Endothelial cell of umbilical vein (primary cell): ENCODE measurements around the gene TMX1. TPM values are rescaled to one million over a fixed set of nuclear protein-coding genes. Genes with fewer than 3 reads are reported as not detected.

ENCODE experiments used
- BruUV-seq: library from RNA; stranded (reverse); fragments of 400-500 nt; replicated peaks from 2 replicates; lab custom pipeline; 2021; lab: Mats Ljungman, UMichigan
- CTCF ChIA-PET: fragments of 300-600, 350-600 bp; sonication (Branson Sonifier 250); formaldehyde crosslinking; loops from one replicate; lab custom pipeline; 2021; ENCODE audit warnings: antibody characterized with exemption, inconsistent platforms; lab: Charles Lee
- POLR2A ChIA-PET: fragments of 300-600, 350-600 bp; sonication (Branson Sonifier 250); formaldehyde crosslinking; loops from one replicate; lab custom pipeline; 2021; ENCODE audit warnings: antibody characterized with exemption, inconsistent platforms; lab: Charles Lee
- DNase-seq: peaks from one replicate; pipeline ENCODE4 v3.0.0-alpha.2; 2011; ENCODE audit warnings: low read depth, low spot score
- FAIRE-seq: peaks from 2 replicates; lab custom pipeline; 2011; peaks lifted over from hg19 to GRCh38; lab: Jason Lieb, UNC
- H2AFZ ChIP-seq: 2 replicates; pipeline ENCODE4 v1.6.0; 2012; ENCODE audit warnings: low read depth, low read length, control low read depth, inconsistent platforms
- H3K27ac ChIP-seq: 2 replicates; pipeline ENCODE4 v1.5.1; 2011; ENCODE audit warnings: low read depth, mild to moderate bottlenecking, control low read depth, low read length, moderate library complexity; ENCODE audit not compliant: insufficient read depth
- H3K27me3 ChIP-seq, 2 experiments: 2 replicates each; pipeline versions ENCODE4 v1.6.0 to v1.6.1; 2011; ENCODE audit warnings: low read length in 2 of 2, mixed read lengths in 1 of 2; ENCODE audit not compliant: control insufficient read depth in 2 of 2, insufficient read depth in 2 of 2
- H3K36me3 ChIP-seq, 2 experiments: 2 replicates in 1 of 2; 3 replicates in 1 of 2; pipeline ENCODE4 v1.5.1; 2011; ENCODE audit warnings: low read length in 2 of 2, mild to moderate bottlenecking in 1 of 2, moderate library complexity in 1 of 2; ENCODE audit not compliant: control insufficient read depth in 2 of 2, insufficient read depth in 2 of 2; ENCODE audit errors: extremely low read depth in 1 of 2
- H3K4me1 ChIP-seq: 3 replicates; pipeline ENCODE4 v1.5.1; 2011; ENCODE audit warnings: mild to moderate bottlenecking, low read length; ENCODE audit not compliant: control insufficient read depth, insufficient read depth; ENCODE audit errors: extremely low read depth
- H3K4me2 ChIP-seq: 2 replicates; pipeline ENCODE4 v1.6.1; 2011; ENCODE audit warnings: low read length, control low read depth, mixed read lengths; ENCODE audit not compliant: insufficient read depth
- H3K4me3 ChIP-seq, 3 experiments: fragments of 200-600 bp in 1 of 3; sonication (generic), shearing (Covaris generic) in 1 of 3; replicated peaks in 1 of 3; 2 replicates each; pipeline ENCODE4 v1.5.1; 2011 to 2016; ENCODE audit warnings: control low read depth in 3 of 3, low read length in 3 of 3, mild to moderate bottlenecking in 2 of 3, inconsistent platforms in 1 of 3, low read depth in 1 of 3, moderate library complexity in 1 of 3; ENCODE audit not compliant: insufficient read depth in 1 of 3
- H3K79me2 ChIP-seq: 2 replicates; pipeline ENCODE4 v1.6.0; 2012; ENCODE audit warnings: low read length, inconsistent platforms; ENCODE audit not compliant: control insufficient read depth, insufficient read depth
- H3K9ac ChIP-seq: replicated peaks from 2 replicates; pipeline ENCODE3; 2011; ENCODE audit warnings: low read length, control low read depth; ENCODE audit not compliant: insufficient read depth; ENCODE audit errors: extremely low read depth
- H3K9me1 ChIP-seq: replicated peaks from 3 replicates; pipeline ENCODE4 v1.6.0; 2011; ENCODE audit warnings: mild to moderate bottlenecking, low read length; ENCODE audit not compliant: control insufficient read depth, insufficient read depth; ENCODE audit errors: extremely low read depth
- H3K9me3 ChIP-seq: replicated peaks from 2 replicates; pipeline ENCODE4 v1.5.1; 2012; ENCODE audit warnings: low read length, inconsistent platforms; ENCODE audit not compliant: control insufficient read depth, insufficient read depth
- H4K20me1 ChIP-seq: replicated peaks from 2 replicates; pipeline ENCODE3; 2011; ENCODE audit warnings: mild to moderate bottlenecking, low read length; ENCODE audit not compliant: control insufficient read depth, insufficient read depth; ENCODE audit errors: extremely low read depth
- EZH2 ChIP-seq: IDR thresholded peaks from 2 replicates; pipeline ENCODE4 v1.6.1; 2012; ENCODE audit warnings: borderline replicate concordance, low read depth, mild to moderate bottlenecking, moderate library complexity, low read length, inconsistent platforms; ENCODE audit not compliant: severe bottlenecking
- FOS ChIP-seq: IDR thresholded peaks from 2 replicates; pipeline ENCODE4 v1.6.1; 2011; ENCODE audit warnings: mild to moderate bottlenecking, low read length, moderate library complexity, borderline replicate concordance; ENCODE audit not compliant: insufficient read depth
- GATA2 ChIP-seq: IDR thresholded peaks from 2 replicates; pipeline ENCODE4 v1.7.0; 2011; ENCODE audit warnings: low read depth, mild to moderate bottlenecking, moderate library complexity, mixed read lengths, low read length; ENCODE audit not compliant: insufficient read length, insufficient read depth
- JUN ChIP-seq: IDR thresholded peaks from 2 replicates; pipeline ENCODE4 v1.6.1; 2011; ENCODE audit warnings: borderline replicate concordance, low read depth; ENCODE audit not compliant: insufficient read length, insufficient read depth
- MAX ChIP-seq: IDR thresholded peaks from 2 replicates; pipeline ENCODE4 v1.6.1; 2011; ENCODE audit not compliant: insufficient read depth, insufficient read length
- MYC ChIP-seq: IDR thresholded peaks from one replicate; pipeline ENCODE4 v1.6.1; 2011; ENCODE audit warnings: mild to moderate bottlenecking, low read depth, low read length
- POLR2A ChIP-seq: IDR thresholded peaks from 2 replicates; pipeline ENCODE4 v1.6.1; 2012; ENCODE audit warnings: low read depth, mild to moderate bottlenecking, control low read depth, low read length
- POLR2AphosphoS5 ChIP-seq: IDR thresholded peaks from 2 replicates; pipeline ENCODE4 v1.6.1; 2012; ENCODE audit warnings: low read depth, mild to moderate bottlenecking, control low read depth, low read length, moderate library complexity; ENCODE audit not compliant: insufficient read depth
- dilution Hi-C: fragments of 300-500 bp; cut with MboI; formaldehyde crosslinking; loops from one replicate; pipeline ENCODE4 v1.15.0; 2019; ENCODE audit warnings: low sequenced_read_pairs; ENCODE audit not compliant: extremely low pct_ligation_motif_present
- intact Hi-C: fragments of 100-400 bp; cut with micrococcal nuclease; formaldehyde crosslinking; loops from one replicate; pipeline ENCODE4 v1.10.0; 2022
- polyA plus RNA-seq, 4 experiments: library from polyadenylated mRNA; depleted of rRNA in 3 of 4; stranded (reverse) in 3 of 4; unstranded in 1 of 4; fragments of >200 nt; gene quantifications; 2 replicates each; pipeline versions ENCODE4 v1.2.1 to v1.2.3, GENCODE V29; 2011 to 2012; ENCODE audit warnings: missing spikeins in 1 of 4
- total RNA-seq: library from RNA; stranded (reverse); gene quantifications from 2 replicates; pipeline ENCODE4 v1.2.3, GENCODE V29; 2021
- TF ChIP-seq, protein P1 (sequence below), 2 donors: IDR thresholded peaks; 1 replicate in 1 of 2; 2 replicates in 1 of 2; pipeline ENCODE4 v1.5.1; 2011; ENCODE audit warnings: low read length in 2 of 2, mild to moderate bottlenecking in 2 of 2, moderate library complexity in 2 of 2, control low read depth in 1 of 2, inconsistent platforms in 1 of 2, low read depth in 1 of 2; ENCODE audit not compliant: insufficient read depth in 1 of 2; ENCODE audit errors: extremely low read depth in 1 of 2

Gene TMX1
- total and polyA plus RNA-seq, 2 donors (not counting 3 experiments of a cell fraction or from before 2014, with no cell fraction given): 11.4 to 41.9 TPM

GRCh38 chr14:51283402-51284085 lies 43.5 kb downstream of the TMX1 start:
- TF ChIP-seq, protein P1, sequence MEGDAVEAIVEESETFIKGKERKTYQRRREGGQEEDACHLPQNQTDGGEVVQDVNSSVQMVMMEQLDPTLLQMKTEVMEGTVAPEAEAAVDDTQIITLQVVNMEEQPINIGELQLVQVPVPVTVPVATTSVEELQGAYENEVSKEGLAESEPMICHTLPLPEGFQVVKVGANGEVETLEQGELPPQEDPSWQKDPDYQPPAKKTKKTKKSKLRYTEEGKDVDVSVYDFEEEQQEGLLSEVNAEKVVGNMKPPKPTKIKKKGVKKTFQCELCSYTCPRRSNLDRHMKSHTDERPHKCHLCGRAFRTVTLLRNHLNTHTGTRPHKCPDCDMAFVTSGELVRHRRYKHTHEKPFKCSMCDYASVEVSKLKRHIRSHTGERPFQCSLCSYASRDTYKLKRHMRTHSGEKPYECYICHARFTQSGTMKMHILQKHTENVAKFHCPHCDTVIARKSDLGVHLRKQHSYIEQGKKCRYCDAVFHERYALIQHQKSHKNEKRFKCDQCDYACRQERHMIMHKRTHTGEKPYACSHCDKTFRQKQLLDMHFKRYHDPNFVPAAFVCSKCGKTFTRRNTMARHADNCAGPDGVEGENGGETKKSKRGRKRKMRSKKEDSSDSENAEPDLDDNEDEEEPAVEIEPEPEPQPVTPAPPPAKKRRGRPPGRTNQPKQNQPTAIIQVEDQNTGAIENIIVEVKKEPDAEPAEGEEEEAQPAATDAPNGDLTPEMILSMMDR (IDR thresholded peaks at IDR 0.05; ENCODE audit: extremely low read depth in 1 of 2, insufficient read depth in 1 of 2, low read depth in 1 of 2, low read length in 2 of 2): peak; percentile 64 to 67
- no peak for TF ChIP-seq MYC
- intact Hi-C loops (loop anchor here (1.0 to 10.0 kb wide), 9 partner anchors 112 to 847 kb away; no protein-coding TSS in a partner anchor), dilution Hi-C loops (no loop called here)
- Histone ChIP-seq H3K9me3 (no peaks in the 10 kb centered on the region), H2AFZ (no peak overlapping the region), H3K4me3 (no peak overlapping the region), H3K9me1 (no peaks in the 10 kb centered on the region), H3K9ac (no peak overlapping the region), H3K27me3 (no peaks in the 10 kb centered on the region), H3K4me2 (no peak overlapping the region), H3K27ac (no peak overlapping the region), H3K79me2 (no peaks in the 10 kb centered on the region), H4K20me1 (no peaks in the 10 kb centered on the region), H3K4me1 (no peaks in the 10 kb centered on the region), H3K36me3 (no peaks in the 10 kb centered on the region)
- no TSS peak for BruUV-seq
- DNase-seq: peak; percentile 93
- POLR2A ChIA-PET: interaction anchor here (0.6 to 1.2 kb wide), 2 partner anchors 366 to 368 kb away, joined by 5 to 7 read pairs; partner anchors contain the start of gene FRMD6
- CTCF ChIA-PET: interaction anchor here (0.6 to 11.3 kb wide), 59 partner anchors 8 to 699 kb away, joined by 3 to 240 read pairs (median 4); partner anchors contain the start of gene FRMD6
- peak; percentile 94 for FAIRE-seq

DNA sequence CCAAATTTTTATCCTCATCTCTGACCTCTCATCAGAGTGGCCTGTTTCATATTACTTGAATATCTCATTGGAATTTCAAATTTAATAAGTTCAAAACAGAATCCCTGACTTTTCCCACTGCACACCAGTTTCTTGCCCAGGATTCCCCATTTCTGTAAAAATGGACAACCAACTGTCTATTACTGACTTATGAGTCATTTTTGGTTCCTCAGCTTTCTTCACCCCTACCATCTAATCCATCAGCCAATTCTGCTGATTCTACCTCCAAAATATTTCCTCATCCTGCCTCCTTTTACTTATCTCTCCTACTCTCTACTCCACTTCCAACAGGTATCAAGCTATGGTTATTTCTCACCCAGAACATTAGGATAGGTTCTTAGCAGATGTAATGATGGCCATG lies 44.2 kb downstream of the TMX1 start:
- H3K9ac ChIP-seq: no peak overlapping the region
- ChIA-PET POLR2A (interaction anchor here (1.2 kb wide), 1 partner anchor 368 kb away, joined by 5 read pairs; the partner anchor contains the start of gene FRMD6), CTCF (interaction anchor here (0.8 to 11.3 kb wide), 40 partner anchors 10 to 698 kb away, joined by 3 to 240 read pairs (median 5); partner anchors contain the start of gene FRMD6)
- no peaks in the 10 kb centered on the region for H3K4me1 ChIP-seq
- H3K36me3 ChIP-seq: no peaks in the 10 kb centered on the region
- no peak overlapping the region for H3K4me3 ChIP-seq
- H4K20me1 ChIP-seq: no peaks in the 10 kb centered on the region
- no peaks in the 10 kb centered on the region for H3K9me3 ChIP-seq
- no peaks in the 10 kb centered on the region for H3K27me3 ChIP-seq
- no peaks in the 10 kb centered on the region for H3K79me2 ChIP-seq
- FAIRE-seq (no peak), DNase-seq (no peak)
- dilution Hi-C loops (no loop called here), intact Hi-C loops (loop anchor here (5.0 to 10.0 kb wide), 2 partner anchors 261 to 433 kb away; no protein-coding TSS in a partner anchor)
- TF ChIP-seq EZH2: no peak
- TF ChIP-seq GATA2: no peak
- no peak for TF ChIP-seq MAX
- no peak for TF ChIP-seq POLR2A
- TF ChIP-seq MYC: no peak
- TF ChIP-seq FOS: no peak
- TF ChIP-seq POLR2AphosphoS5: no peak
- TF ChIP-seq JUN: no peak
- TF ChIP-seq, protein P1 (IDR thresholded peaks at IDR 0.05; ENCODE audit: extremely low read depth in 1 of 2, insufficient read depth in 1 of 2, low read depth in 1 of 2, low read length in 2 of 2): no peak
- no peaks in the 10 kb centered on the region for H3K9me1 ChIP-seq
- no peak overlapping the region for H3K4me2 ChIP-seq
- BruUV-seq: no TSS peak
- no peak overlapping the region for H2AFZ ChIP-seq
- H3K27ac ChIP-seq: no peak overlapping the region
